ENCODE data around the gene JPH4.

DNA sequence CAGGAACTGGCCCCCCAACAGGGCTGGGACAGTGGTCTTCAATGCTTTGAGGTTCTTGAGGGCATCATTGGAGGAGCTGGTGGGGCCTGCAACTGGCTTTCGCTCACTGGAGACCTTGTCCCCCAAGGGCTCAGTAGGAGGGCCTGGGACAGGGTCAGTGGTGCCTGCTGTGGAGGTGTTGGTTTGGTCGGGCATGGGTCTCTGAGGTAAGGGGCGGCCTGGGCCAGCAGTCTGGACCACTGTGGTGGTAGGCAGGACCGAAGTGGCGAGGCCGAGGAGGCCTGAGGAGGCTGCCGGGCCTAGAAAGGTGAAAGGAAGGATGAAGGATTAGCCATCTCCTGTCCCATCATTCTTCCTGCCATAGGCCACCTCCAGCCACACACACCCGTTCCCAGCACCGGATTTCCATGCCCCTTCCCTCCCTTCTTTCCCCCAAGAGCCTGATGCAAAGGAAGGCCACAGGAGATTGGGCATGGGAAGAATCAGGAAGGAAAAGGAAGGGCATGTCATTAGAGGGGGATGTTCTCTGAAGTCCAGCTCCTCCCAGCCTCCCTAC lies 55.9 kb downstream of the JPH4 start:
- TF ChIP-seq, protein P1, sequence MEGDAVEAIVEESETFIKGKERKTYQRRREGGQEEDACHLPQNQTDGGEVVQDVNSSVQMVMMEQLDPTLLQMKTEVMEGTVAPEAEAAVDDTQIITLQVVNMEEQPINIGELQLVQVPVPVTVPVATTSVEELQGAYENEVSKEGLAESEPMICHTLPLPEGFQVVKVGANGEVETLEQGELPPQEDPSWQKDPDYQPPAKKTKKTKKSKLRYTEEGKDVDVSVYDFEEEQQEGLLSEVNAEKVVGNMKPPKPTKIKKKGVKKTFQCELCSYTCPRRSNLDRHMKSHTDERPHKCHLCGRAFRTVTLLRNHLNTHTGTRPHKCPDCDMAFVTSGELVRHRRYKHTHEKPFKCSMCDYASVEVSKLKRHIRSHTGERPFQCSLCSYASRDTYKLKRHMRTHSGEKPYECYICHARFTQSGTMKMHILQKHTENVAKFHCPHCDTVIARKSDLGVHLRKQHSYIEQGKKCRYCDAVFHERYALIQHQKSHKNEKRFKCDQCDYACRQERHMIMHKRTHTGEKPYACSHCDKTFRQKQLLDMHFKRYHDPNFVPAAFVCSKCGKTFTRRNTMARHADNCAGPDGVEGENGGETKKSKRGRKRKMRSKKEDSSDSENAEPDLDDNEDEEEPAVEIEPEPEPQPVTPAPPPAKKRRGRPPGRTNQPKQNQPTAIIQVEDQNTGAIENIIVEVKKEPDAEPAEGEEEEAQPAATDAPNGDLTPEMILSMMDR (IDR thresholded peaks at IDR 0.05): no peak
- no peak for TF ChIP-seq POLR2A (IDR thresholded peaks at IDR 0.05)
